Peyer's patch (tissue), 4 donors: ENCODE data around the gene RIN1.

Experiments
- POLR2A ChIP-seq, 2 donors: fragments of 450-650 bp; IDR thresholded peaks; one replicate each; pipeline ENCODE4 v1.5.1; 2017; ENCODE audit warnings: antibody characterized with exemption in 2 of 2, mild to moderate bottlenecking in 2 of 2, moderate library complexity in 2 of 2
- TF ChIP-seq, protein P1 (sequence below), 6 experiments: fragments of 450-650 bp in 4 of 6; fragments of 200-600 bp in 2 of 6; sonication (generic) in 1 of 6; IDR thresholded peaks; one replicate each; pipeline ENCODE4 v1.5.1; 2017 to 2019; ENCODE audit warnings: antibody characterized with exemption in 6 of 6, mild to moderate bottlenecking in 3 of 6, moderate library complexity in 1 of 6

DNA sequence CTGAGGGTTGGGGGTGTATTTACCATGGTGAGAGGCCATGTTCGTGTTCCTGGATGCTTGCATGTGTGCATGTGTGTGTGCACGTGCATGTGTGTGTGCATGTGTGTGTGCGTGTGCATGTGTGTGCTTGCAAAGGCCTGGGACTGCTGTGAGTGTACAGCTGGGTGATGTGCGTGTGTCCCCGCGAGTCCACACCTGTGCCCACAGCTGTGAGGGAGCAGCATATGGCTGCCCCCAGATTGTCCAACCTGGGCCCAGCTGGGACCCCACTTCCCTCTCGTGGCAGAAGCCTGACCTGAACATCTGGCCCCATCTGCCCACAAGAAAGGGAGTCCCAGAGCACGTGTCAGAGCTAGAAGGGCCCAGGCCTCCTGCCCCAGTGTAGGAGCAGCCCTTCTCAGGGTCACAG is 11.0 kb downstream of the RIN1 start:
- TF ChIP-seq, protein P1, sequence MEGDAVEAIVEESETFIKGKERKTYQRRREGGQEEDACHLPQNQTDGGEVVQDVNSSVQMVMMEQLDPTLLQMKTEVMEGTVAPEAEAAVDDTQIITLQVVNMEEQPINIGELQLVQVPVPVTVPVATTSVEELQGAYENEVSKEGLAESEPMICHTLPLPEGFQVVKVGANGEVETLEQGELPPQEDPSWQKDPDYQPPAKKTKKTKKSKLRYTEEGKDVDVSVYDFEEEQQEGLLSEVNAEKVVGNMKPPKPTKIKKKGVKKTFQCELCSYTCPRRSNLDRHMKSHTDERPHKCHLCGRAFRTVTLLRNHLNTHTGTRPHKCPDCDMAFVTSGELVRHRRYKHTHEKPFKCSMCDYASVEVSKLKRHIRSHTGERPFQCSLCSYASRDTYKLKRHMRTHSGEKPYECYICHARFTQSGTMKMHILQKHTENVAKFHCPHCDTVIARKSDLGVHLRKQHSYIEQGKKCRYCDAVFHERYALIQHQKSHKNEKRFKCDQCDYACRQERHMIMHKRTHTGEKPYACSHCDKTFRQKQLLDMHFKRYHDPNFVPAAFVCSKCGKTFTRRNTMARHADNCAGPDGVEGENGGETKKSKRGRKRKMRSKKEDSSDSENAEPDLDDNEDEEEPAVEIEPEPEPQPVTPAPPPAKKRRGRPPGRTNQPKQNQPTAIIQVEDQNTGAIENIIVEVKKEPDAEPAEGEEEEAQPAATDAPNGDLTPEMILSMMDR (IDR thresholded peaks at IDR 0.05): no peak
- no peak for TF ChIP-seq POLR2A (IDR thresholded peaks at IDR 0.05)
